Neural progenitor cell (in vitro differentiated cells): ENCODE data around the gene RASA2.

Experiments
- EZH2phosphoT487 ChIP-seq: fragments of 200-600 bp; sonication (generic); IDR thresholded peaks from 2 replicates; pipeline ENCODE4 v1.6.1; 2017; ENCODE audit warnings: antibody characterized with exemption
- TF ChIP-seq, protein P1 (sequence below): fragments of 200-600 bp; sonication (generic); IDR thresholded peaks from 2 replicates; pipeline ENCODE4 v1.5.1; 2017; ENCODE audit warnings: antibody characterized with exemption, mild to moderate bottlenecking

DNA sequence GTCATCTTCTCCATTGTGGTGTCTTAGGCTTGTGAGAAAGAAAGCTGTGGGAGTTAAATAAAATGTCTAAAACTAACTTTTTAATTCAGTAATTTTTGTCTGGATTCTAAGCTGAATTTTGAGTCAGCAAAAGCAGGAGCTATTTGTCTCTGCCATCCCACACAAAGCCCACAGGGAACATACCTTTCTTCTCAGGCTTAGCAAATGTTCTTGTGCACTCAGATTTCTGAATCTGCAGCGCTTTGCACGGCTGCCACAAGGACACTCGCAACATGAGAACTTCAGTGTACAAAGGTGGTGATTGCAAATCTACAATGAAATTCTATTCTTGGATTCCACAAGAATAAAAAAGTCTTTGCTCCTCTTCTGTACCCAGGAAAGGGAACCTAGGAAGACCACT is 163.0 kb downstream of the RASA2 start:
- TF ChIP-seq, protein P1, sequence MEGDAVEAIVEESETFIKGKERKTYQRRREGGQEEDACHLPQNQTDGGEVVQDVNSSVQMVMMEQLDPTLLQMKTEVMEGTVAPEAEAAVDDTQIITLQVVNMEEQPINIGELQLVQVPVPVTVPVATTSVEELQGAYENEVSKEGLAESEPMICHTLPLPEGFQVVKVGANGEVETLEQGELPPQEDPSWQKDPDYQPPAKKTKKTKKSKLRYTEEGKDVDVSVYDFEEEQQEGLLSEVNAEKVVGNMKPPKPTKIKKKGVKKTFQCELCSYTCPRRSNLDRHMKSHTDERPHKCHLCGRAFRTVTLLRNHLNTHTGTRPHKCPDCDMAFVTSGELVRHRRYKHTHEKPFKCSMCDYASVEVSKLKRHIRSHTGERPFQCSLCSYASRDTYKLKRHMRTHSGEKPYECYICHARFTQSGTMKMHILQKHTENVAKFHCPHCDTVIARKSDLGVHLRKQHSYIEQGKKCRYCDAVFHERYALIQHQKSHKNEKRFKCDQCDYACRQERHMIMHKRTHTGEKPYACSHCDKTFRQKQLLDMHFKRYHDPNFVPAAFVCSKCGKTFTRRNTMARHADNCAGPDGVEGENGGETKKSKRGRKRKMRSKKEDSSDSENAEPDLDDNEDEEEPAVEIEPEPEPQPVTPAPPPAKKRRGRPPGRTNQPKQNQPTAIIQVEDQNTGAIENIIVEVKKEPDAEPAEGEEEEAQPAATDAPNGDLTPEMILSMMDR: no peak
- TF ChIP-seq EZH2phosphoT487: no peak
